ENCODE measurements around the gene ZFPM1.
"Not testable (repeated sequence)": the region's sequence is repeated elsewhere in the genome, so short reads cannot be mapped to it uniquely, and the experiment has no call there.

ZFPM1 gene

GRCh38 chr16:88480829-88481228, 27.7 kb downstream of the ZFPM1 start:
- DNase-seq (ENCODE audit: low read depth), result no peak

DNA sequence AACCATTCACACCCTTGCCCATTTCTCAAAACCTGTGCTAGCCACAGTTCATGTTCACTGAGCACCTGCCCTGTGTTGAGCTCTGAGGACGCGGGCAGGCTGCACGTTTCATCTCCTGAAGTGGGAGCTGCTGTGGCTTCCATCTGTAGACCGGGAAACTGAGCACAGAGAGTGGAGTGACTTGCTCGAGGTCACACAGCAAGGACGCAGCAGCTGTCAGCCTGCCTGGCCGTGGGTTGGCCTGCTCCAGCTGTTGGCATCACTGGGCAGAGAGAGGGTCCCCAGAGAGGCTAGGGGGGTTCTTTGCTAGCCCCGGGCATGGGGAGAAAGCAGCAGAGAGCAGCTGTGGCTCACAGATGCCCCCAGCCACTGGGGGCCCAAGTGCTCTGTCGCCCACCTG, 28.8 kb downstream of the ZFPM1 start:
- no peak for DNase-seq (ENCODE audit: low read depth)

DNA sequence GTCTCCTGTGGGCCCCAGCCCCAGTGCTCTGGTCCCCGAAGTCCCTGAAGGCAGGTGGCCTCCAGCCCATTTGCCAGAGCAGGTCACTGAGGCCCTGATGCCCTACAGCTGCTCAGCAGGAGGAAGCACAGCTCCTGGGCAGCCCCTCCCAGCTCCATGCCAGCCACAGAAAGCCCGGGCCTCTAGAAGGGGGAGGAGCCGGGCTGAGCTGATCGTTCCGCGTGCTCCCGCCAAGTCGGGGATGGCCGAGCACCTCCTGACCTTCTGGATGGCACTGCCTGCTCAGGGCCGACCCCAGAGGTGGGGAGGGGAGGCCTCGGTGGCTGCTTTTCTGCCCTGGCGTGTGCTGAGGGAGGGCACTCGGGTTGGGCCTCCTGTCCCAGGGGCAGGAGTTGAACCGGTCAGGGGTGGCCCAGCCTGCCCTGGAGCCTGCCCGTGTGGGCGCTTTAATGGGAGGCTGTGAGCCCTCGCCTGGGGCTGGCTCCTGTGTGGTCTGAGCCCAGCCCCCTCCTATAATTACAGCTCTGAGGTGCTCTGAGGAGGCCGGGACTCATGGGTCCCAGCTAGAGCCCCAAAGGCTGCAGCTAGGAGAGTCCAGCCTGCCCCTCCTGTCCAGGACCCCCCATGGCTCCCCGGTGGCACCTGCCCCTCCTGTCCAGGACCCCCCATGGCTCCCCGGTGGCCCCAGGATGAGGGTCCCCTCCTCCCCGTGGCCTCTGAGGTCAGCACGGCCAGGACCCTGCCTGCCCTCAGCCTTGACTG, 29.7 kb downstream of the ZFPM1 start:
- no peak for DNase-seq (ENCODE audit: low read depth)

DNA sequence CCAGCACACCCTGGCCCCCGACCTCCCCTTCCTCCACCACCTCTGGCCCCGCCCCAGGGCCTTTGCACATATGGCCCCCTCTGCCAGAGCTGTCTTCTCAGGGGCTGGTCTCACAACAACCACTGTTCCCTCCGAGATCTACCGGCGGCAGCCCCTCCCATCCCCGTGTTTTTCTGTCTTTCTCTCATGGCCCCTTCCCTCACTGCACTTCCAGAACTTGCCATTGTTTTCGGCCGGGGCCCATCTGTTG, 30.2 kb downstream of the ZFPM1 start:
- no peak for DNase-seq (ENCODE audit: low read depth)

- DNase-seq (ENCODE audit: low read depth), result no peak
Measured at GRCh38 chr16:88484505-88485365, 31.7 kb downstream of the ZFPM1 start.

GRCh38 chr16:88485366-88485741, 32.3 kb downstream of the ZFPM1 start:
- DNase-seq (ENCODE audit: low read depth), result not testable (repeated sequence)

DNA sequence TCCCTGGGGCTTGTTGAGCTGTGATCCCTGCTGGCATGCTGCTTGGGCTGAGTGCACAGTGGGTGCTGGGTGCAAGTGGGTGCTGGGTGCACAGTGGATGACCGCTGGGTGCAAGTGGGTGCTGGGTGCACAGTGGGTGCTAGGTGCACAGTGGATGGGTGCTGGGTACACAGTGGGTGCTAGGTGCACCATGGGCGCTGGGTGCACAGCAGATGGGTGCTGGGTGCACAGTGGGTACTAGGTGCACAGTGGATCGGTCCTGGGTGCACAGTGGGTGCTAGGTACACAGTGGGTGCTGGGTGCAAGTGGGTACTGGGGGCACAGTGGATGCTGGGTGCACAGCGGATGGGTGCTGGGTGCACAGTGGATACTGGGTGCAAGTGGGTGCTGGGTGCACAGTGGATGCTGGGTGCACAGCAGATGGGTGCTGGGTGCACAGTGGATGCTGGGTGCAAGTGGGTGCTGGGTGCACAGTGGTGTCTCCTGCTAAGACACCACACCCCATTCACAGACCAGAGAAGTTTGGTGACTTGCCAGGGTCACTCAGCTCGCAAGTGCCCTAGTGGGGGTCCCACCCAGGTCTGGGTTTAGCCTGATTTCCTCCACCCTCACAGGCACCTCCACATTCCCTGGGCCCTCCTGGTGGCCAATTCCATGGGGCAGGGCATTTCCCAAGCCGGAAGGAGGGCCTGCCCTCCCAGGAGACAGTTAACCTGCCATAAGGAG, 33.5 kb downstream of the ZFPM1 start:
- DNase-seq (ENCODE audit: low read depth), result no peak

DNA sequence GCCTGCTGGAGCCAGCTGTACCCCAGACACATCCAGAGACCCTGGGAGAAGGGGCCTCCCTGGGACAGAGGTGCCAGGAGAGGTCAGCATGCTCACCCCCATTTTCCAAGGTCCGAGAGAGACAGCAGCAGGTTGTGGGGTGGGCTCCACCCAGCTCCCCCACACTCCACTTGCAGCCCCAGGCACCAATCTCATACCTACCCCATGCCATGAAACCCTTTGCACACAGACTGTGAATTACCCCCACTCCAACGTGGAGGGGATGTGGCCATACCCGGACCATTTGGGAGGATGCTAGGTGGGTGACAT, 34.0 kb downstream of the ZFPM1 start:
- no peak for DNase-seq (ENCODE audit: low read depth)

GRCh38 chr16:88487920-88488851, 35.1 kb downstream of the ZFPM1 start:
- no peak for DNase-seq (ENCODE audit: low read depth)

DNA sequence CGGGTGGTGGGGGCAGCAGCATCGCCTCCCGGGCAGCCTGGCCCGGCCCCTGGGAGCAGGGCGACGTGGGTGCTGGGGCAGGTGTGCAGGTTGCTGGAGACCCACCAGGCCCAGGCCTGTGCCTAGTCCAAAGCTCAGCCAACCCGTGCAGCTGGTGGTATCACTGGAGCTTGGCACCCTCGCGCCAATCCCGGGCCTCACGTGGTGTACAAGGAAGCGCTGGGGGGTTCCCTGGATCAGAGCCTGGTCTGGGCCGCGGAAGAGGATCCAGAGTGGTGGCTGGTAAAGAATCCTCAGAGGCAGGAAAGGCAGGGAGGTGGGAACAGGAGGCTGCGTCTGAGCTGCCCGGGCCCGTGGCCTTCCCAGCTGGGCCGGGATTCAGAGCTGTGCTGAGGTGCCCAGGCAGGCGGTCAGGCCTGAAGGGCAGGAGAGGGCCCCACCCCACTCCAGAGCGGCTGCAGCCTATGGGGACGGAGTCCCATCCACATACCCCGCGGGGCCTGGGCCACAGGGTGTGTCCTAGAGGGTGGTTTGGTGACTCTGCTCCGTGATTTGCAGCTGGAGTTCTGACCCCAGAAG, 36.2 kb downstream of the ZFPM1 start:
- DNase-seq (ENCODE audit: low read depth), result no peak

- no peak for DNase-seq (ENCODE audit: low read depth)
Measured at GRCh38 chr16:88491001-88491559, 38.0 kb downstream of the ZFPM1 start.

DNA sequence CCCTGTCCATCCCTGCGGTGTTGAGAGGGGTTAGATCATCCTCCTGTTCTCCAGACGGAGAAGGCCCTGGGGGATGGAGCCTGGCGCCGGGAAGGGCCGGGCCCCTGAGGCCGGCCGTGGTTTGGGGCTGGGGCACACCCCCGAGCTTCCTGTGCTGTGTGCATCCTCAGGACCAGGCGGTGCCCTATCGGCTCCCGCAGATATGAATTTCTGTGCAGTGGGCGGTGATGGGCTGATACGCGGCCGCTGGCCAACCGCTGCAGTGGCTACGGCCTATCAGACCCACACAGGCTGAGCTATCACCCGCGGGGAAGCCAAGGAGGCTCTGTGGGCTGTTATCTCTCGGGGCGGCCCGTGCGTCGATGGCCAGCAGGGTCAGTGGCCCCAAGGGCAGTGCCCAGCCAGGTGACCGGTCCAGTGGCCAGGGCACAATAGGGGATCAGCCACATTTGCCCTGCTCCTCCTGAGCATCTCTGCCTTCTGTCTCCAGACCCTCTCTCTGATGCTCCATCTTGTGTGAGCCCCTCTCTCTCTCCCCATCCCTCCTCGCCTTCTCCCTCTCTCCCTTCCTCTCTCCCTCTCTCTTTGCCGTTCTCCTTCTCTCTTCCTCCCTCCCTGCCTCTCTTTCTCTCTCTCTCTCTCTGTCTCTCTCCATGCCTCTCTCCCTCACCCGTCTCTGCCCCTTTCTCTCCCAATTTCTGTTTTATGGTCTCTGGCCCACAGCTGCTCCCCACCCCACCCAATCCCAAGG, 38.7 kb downstream of the ZFPM1 start:
- DNase-seq (ENCODE audit: low read depth), result no peak

- DNase-seq (ENCODE audit: low read depth), result no peak
Measured at GRCh38 chr16:88493879-88494278, 40.8 kb downstream of the ZFPM1 start.

GRCh38 chr16:88494335-88495154, 41.5 kb downstream of the ZFPM1 start:
- DNase-seq (ENCODE audit: low read depth), result no peak

DNA sequence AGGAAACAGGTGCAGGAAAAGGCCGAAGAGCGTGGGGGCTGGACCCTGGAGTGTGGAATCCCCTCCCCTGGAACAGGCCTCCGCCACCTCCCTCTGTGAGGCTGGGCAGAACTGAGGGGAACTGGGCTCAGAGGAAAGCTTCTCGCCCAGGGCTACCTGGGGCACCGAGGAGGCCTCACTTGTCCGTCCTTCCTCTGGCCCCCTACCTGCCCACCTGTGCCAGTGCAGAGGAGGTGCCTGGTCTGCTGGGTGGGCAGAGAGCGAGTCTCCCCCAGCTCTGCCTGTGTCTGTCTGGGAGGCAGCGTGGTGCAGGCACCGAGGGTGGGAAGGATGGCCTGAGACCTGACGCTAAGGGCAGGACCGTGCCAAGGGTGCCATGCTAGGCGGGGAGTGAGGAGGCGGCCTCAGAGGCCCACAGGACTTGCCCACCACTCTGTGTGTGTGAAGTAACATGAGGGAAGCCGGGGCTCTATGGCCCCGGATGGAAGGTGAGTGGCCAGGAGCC, 42.2 kb downstream of the ZFPM1 start:
- DNase-seq (ENCODE audit: low read depth), result no peak

- no peak for DNase-seq (ENCODE audit: low read depth)
Measured at GRCh38 chr16:88497561-88498462, 44.7 kb downstream of the ZFPM1 start.

GRCh38 chr16:88498576-88499208, 45.6 kb downstream of the ZFPM1 start:
- DNase-seq (ENCODE audit: low read depth), result no peak

DNA sequence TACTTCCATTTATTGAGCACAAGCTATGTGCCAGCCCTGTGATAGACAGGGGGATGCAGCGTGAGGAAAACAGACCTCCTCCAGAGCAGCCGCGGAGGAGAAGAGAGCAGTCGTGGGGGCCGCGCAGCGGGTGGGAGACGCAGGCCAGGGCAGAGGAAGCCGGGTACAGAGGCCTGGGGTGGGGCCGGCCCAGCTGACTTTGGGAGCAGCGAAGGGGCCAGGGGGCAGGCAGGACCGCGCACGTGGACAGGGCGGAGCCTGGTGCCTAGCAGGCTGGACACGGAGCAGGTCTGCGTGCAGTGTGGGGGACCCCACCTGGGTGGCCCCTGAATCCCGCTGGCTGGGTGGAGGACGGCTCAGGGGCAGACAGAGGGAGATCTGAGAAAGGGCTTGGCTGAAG, 46.2 kb downstream of the ZFPM1 start:
- DNase-seq (ENCODE audit: low read depth), result no peak
